SJSA1 (cell line): Measurements from ENCODE around the gene YAE1. TPM values are rescaled to one million over a fixed set of nuclear protein-coding genes. Genes with fewer than 3 reads are reported as not detected.

Experiments
- DNase-seq, 2 experiments: peaks; one replicate each; pipeline ENCODE4 v3.0.0-alpha.2; 2015 to 2020; ENCODE audit warnings: low spot score in 2 of 2, low read depth in 1 of 2
- H3K27ac ChIP-seq: fragments of 250-450 bp; sonication (Bioruptor Pico); 2 replicates; pipeline ENCODE4 v1.5.1; 2020; ENCODE audit warnings: mild to moderate bottlenecking, moderate library complexity
- H3K27me3 ChIP-seq: fragments of 250-450 bp; sonication (Bioruptor Pico); replicated peaks from 2 replicates; pipeline ENCODE4 v1.5.1; 2020; ENCODE audit warnings: mild to moderate bottlenecking, moderate library complexity
- H3K36me3 ChIP-seq: fragments of 250-450 bp; sonication (Bioruptor Pico); 2 replicates; pipeline ENCODE4 v1.5.1; 2020; ENCODE audit warnings: mild to moderate bottlenecking
- H3K4me1 ChIP-seq: fragments of 250-450 bp; sonication (Bioruptor Pico); replicated peaks from 2 replicates; pipeline ENCODE4 v1.6.1; 2021; ENCODE audit warnings: mild to moderate bottlenecking
- H3K4me3 ChIP-seq: fragments of 250-450 bp; sonication (Bioruptor Pico); 2 replicates; pipeline ENCODE4 v1.5.1; 2020; ENCODE audit warnings: mild to moderate bottlenecking
- H3K9me3 ChIP-seq: fragments of 250-450 bp; sonication (Bioruptor Pico); replicated peaks from 2 replicates; pipeline ENCODE4 v1.5.1; 2020; ENCODE audit warnings: mild to moderate bottlenecking
- total RNA-seq: library from RNA; depleted of rRNA; stranded (reverse); fragments of >200 nt; shearing (Covaris generic); gene quantifications from 2 replicates; pipeline ENCODE4 v1.2.3, GENCODE V29; 2014

YAE1 gene
- total RNA-seq, 1 experiment from 2014 or later, result 38.3 TPM

DNA sequence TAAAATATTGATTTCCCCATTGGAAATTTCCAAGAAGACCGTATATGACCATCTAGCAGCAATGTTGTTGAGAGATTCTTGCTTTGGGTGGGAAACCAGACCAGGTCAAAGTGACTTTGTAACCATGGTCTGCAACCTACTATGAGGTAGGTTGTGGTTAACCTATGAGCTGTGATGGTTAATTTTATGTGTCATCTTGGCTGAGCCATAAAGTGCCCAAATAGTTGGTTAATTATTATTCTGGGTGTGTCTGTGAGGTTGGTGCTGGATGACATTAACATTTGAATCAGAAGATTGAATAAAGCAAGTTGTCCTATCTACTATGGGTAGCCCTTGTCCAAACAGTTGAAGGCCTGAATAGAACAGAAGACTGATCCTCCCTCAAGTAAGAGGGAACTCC lies 38.9 kb downstream of the YAE1 start:
- H3K4me1 ChIP-seq, result peaks cover 53% of the 10 kb centered on the region
- DNase-seq, result no peak

DNA sequence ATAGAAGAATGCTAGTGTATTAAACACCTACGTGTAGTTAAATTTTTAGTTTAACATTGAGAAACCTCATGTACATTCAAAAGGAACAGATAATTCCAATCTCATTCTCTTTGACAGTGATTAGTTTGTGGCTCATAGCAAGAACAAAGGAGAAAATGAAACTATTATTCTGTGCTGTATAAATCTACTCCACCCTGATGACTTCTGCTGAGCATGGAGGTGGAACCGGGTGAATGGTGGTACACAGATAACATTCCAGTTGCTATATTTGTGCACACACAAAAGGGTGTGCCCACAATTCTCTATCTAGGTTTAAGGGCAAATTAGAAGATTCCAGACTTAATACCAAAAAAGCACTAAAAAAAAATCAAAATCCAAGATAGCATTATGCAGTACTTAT lies 40.1 kb downstream of the YAE1 start:
- Histone ChIP-seq H3K36me3 (no peaks in the 10 kb centered on the region), H3K4me3 (no peak overlapping the region), H3K9me3 (no peaks in the 10 kb centered on the region), H3K27me3 (no peaks in the 10 kb centered on the region), H3K27ac (no peak overlapping the region), H3K4me1 (peaks cover 46% of the 10 kb centered on the region)
- DNase-seq, result no peak

More for the DNA sequence above, 38.9 kb downstream of the YAE1 start:
- Histone ChIP-seq H3K27me3 (no peaks in the 10 kb centered on the region), H3K27ac (no peak overlapping the region), H3K9me3 (no peaks in the 10 kb centered on the region), H3K4me3 (no peak overlapping the region), H3K36me3 (no peaks in the 10 kb centered on the region)

DNA sequence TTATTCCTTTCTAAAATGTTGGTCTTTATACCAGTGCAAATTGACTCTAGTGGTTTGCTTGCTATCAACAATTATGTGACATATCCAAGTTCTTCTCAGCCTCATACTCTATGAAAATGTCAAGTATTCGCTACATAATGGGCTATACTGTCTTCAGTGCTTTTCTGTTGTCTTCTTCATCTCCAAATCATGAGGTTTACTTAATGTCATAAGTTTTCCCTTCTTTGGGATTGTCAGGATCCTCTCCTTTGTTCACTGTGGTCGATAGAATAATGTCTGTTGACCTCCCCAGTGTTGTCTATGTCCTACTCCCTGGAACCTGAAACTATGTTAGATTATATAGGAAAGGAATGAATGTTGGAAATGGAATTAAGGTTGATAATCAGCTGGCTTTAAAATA lies 40.7 kb downstream of the YAE1 start:
- no peaks in the 10 kb centered on the region for H3K27me3 ChIP-seq
- H3K4me1 ChIP-seq, result peaks cover 43% of the 10 kb centered on the region

DNA sequence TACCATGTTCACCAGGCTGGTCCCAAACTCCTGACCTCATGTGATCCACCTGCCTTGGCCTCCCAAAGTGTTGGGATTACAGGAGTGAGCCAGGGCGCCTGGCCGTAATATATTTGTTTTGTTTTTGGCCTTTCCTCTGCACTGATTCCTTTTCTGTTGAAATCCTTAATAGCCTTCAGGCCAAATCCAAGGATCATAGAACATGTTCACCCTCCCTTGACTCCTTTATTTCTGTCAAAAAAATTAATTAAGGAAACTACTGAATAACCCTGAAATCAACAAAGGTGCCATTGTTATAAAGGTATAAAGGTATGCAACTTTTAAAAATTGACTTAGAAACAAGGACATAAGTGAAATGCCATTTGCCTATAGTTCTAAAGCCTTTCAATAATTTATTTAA lies 41.7 kb downstream of the YAE1 start:
- Histone ChIP-seq H3K4me1 (peaks cover 34% of the 10 kb centered on the region), H3K27ac (no peak overlapping the region), H3K36me3 (no peaks in the 10 kb centered on the region), H3K9me3 (no peaks in the 10 kb centered on the region), H3K27me3 (no peaks in the 10 kb centered on the region), H3K4me3 (no peak overlapping the region)
- DNase-seq, result no peak

More for the DNA sequence above, 40.7 kb downstream of the YAE1 start:
- DNase-seq, result no peak
- Histone ChIP-seq H3K4me3 (no peak overlapping the region), H3K9me3 (no peaks in the 10 kb centered on the region), H3K27ac (no peak overlapping the region), H3K36me3 (no peaks in the 10 kb centered on the region)

DNA sequence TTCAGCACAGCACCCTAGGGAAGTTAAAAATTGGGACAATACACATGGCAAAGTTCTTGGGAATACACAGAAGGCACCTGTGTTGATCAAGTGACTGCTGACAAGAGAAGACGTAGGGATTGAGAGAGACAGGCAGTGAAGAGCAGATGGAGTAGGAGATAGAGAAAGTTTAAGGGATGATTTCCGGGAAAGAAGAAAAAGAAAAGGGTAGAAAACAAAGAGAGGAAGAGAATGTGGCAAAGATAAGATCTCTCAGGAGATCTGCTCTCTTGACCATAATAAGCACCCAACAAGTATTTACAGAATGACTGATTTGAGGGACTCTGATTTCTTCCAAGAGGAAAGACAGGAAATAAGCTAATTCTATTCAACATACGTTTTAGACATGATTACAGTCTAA lies 42.1 kb downstream of the YAE1 start:
- peaks cover 32% of the 10 kb centered on the region for H3K4me1 ChIP-seq
- H3K27me3 ChIP-seq, result no peaks in the 10 kb centered on the region
- H3K9me3 ChIP-seq, result no peaks in the 10 kb centered on the region
- DNase-seq, result no peak
- no peak overlapping the region for H3K4me3 ChIP-seq
- no peaks in the 10 kb centered on the region for H3K36me3 ChIP-seq
- H3K27ac ChIP-seq, result peak overlapping the region; percentile 73

DNA sequence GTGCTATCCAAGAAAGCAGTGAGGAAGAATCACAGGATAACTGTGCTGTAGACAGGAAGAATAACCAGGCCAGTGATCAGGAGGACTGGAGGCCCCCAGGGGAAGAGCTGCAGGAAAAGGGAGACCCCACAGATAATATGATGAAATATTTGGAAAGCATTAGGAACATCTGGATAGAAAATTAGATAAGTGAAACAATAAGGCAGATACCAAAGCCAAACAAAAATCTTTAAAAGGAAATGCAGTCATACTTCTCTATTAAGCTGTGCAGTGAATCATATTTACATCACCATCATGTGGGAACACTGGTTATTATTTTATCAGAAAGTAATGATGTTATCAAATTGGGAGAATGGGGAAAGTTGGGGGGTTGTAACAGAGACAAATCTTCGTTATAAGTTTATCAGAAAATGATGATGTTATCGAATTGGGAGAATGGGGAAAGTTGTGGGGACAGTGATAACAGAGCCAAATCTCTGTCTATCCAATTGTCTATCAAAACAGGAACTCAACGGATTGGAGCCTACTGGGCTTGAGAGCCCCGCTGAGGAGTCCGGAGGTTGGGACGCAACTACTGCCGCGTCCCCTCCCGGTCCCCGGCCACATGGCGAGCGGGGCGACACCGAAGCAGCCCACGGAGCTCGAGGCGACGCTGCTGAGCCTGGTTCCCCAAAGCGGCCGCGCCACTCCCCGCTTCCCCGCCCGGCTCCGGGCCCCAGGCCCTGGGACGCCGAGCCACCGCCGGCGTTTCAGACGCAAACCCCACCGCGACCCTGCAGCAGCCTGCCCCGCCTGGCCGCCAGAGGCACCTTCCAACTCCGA lies 43.1 kb downstream of the YAE1 start:
- peaks cover 32% of the 10 kb centered on the region for H3K4me1 ChIP-seq
- H3K27me3 ChIP-seq, result no peaks in the 10 kb centered on the region
- peak; percentile 42 to 59 for DNase-seq
- H3K36me3 ChIP-seq, result no peaks in the 10 kb centered on the region
- no peaks in the 10 kb centered on the region for H3K9me3 ChIP-seq
- H3K4me3 ChIP-seq, result peak overlapping the region; percentile 35
- peak overlapping the region; percentile 73 for H3K27ac ChIP-seq

DNA sequence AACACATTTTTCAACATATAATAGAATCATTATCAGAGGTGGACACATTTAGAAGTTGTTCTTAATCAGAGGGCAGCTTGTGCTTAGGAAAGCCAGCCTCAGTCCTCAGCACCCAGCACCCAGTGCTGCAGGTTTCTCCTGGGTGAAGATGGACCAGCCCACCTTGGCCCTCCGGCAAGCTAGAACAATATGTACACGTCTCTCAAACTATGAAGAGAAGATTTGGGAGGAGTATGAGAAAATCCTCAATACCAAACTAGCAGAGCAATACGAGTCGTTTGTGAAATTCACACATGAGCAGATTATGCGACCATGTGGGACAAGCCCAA lies 43.7 kb downstream of the YAE1 start:
- no peak for DNase-seq
- Histone ChIP-seq H3K4me3 (peak overlapping the region; percentile 35), H3K36me3 (no peaks in the 10 kb centered on the region), H3K4me1 (peaks cover 32% of the 10 kb centered on the region), H3K27me3 (no peaks in the 10 kb centered on the region), H3K27ac (peak overlapping the region; percentile 73), H3K9me3 (no peaks in the 10 kb centered on the region)

DNA sequence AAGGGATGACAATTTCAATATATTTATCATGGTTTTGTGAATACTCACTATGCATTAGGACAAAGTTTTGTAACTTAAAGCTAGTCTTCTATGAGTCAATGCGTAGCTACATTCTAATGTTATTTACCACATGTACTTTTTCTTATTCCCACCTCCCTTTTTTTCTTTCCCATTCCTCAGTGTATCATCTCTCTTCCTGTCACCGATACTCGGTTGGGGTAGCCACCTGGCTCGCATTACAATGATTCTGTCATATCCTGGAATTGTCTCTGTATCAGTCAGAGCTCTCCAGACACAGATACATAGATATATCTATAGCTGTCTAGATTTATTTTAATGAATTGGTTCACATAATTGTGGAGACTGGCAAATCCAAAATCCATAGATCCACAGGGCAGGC lies 47.4 kb downstream of the YAE1 start:
- H3K9me3 ChIP-seq, result no peaks in the 10 kb centered on the region
- H3K4me1 ChIP-seq, result peaks cover 29% of the 10 kb centered on the region
- H3K27me3 ChIP-seq, result no peaks in the 10 kb centered on the region
- no peak overlapping the region for H3K4me3 ChIP-seq
- H3K36me3 ChIP-seq, result no peaks in the 10 kb centered on the region
- DNase-seq, result no peak
- H3K27ac ChIP-seq, result no peak overlapping the region

DNA sequence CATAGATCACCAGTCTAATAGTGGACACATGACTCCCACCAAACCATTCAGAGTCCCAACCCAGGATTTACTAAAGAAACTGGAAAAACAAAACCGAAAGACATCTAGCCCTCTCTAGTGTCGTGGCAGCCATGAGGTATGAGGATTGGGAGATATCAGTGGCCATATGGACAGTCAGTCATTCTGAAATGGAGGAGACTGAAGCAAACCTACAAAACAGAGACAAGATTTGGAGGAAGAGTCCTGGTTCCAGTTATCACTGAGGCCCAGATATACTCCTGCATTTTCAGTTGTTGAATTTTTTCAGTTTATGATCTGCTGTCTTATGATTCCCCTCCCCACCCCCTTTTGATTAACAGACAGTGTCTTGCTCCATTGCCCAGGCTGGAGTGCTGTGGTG lies 48.1 kb downstream of the YAE1 start:
- no peak for DNase-seq
- Histone ChIP-seq H3K36me3 (no peaks in the 10 kb centered on the region), H3K4me3 (no peak overlapping the region), H3K27ac (no peak overlapping the region), H3K27me3 (no peaks in the 10 kb centered on the region), H3K4me1 (peaks cover 22% of the 10 kb centered on the region), H3K9me3 (no peaks in the 10 kb centered on the region)

DNA sequence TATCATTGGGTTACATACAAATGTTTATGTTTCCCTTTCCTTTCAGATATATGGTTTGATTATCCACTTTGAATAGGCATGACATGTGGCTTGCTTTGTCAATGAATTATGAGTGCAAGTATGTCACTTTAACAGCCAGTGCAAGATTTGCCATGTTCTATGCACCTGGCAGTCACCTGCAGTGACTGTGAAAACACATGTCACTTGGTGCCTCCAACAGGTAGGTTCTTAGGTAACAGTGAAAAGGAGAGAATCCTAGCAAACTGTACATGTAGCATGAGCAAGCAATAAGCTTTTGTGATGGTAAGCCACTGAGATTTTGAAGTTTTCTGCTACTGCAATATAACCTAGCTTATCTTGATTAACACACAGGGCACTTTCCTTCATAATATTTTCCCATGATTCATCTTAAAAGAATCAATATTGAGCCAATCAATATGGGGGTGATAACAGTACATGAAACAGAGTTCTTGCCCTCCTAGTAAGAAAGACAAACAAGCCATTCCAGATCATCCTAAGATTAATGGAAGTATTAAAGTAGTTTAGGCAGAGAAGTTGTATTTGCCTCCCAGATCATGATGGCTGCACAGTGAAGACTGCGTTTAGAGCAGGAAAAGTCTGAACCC lies 49.3 kb downstream of the YAE1 start:
- Histone ChIP-seq H3K27ac (no peak overlapping the region), H3K27me3 (no peaks in the 10 kb centered on the region), H3K4me3 (no peak overlapping the region), H3K9me3 (no peaks in the 10 kb centered on the region), H3K4me1 (peaks cover 13% of the 10 kb centered on the region), H3K36me3 (no peaks in the 10 kb centered on the region; the same call in 1 of the 2 replicates)
- DNase-seq, result no peak

DNA sequence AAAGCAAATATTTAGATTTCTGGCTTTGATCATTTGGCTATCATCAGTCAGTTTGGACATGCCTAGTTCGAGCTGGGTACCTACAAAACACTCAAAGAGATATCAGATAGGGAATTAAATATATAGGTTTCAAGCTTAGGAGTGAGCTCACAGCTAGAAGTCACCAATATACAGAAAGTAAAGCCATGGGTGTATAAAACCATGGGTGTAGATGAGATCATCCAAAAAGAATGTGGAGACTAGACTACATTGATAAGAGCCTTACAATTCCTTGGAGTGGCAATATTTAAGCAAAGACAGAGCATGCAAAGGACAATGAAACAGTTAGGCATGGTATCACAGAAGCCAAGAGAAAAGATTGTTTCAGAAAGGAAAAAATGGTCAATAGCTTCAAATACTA lies 49.9 kb downstream of the YAE1 start:
- H3K4me1 ChIP-seq, result peaks cover 19% of the 10 kb centered on the region
- H3K36me3 ChIP-seq, result no peaks in the 10 kb centered on the region; the same call in 1 of the 2 replicates
- no peaks in the 10 kb centered on the region for H3K27me3 ChIP-seq
- no peak overlapping the region for H3K27ac ChIP-seq
- H3K9me3 ChIP-seq, result no peaks in the 10 kb centered on the region
- no peak overlapping the region for H3K4me3 ChIP-seq
- no peak for DNase-seq

DNA sequence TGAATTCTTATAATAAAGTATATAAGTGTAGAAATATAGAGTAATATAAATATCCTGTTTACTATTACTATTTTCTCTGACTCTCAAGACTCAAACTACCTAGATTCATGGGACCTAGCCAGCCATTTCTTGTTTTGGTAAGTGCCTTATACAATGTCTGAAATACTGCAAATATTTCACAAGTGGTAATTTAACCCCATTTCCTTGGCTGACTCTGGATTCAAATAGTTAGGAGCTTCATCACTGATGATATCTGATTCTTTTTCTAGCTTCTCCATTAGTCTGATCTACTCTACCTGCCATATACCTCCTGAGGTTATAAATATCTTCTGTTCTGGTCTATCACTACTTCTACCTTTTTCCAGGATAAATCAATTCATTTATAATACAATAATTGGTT lies 50.8 kb downstream of the YAE1 start:
- no peaks in the 10 kb centered on the region; the same call in 1 of the 2 replicates for H3K36me3 ChIP-seq
- H3K9me3 ChIP-seq, result no peaks in the 10 kb centered on the region
- H3K27me3 ChIP-seq, result no peaks in the 10 kb centered on the region
- DNase-seq, result no peak
- H3K4me3 ChIP-seq, result no peak overlapping the region
- no peak overlapping the region for H3K27ac ChIP-seq
- H3K4me1 ChIP-seq, result peaks cover 28% of the 10 kb centered on the region

DNA sequence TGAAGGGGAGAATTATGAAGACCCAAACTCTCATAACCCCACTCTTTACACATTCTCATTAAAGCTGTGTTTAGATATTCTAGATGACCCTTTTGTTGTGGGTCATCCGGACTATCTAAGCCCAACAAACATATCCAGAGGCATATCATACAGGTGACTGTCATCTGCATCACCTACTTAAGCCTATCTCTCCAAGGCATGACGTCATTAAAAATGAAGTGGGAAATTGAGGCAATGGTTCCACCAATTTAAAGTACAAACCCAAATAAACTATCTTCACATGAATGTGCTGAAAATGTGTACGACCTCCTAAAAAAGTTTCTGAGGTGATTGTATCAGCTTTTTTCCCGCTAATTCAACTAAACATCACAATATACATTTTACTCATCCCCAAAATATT lies 52.7 kb downstream of the YAE1 start:
- H3K4me3 ChIP-seq, result no peak overlapping the region
- H3K27ac ChIP-seq, result no peak overlapping the region
- no peak for DNase-seq
- H3K36me3 ChIP-seq, result peaks cover 7% of the 10 kb centered on the region; the same call in 1 of the 2 replicates
- peaks cover 36% of the 10 kb centered on the region for H3K4me1 ChIP-seq
- no peaks in the 10 kb centered on the region for H3K27me3 ChIP-seq
- H3K9me3 ChIP-seq, result no peaks in the 10 kb centered on the region

DNA sequence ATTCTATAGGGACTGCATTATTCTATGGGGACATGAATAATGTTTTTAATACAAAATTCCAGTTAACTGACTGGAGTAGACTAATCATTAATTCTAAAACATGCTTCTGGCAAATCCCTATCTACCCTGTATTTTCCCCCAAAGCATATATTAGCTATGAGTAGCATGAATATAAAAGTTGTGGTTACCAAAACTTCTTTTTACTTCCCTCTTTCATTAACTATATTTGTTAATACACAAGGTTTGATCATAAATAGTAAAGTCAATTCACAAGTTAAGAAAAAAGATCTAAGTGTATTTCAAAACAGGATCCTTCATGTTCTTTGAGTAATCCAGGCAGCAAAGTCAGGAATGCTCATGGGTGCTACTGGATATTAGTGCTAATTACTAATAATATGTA lies 54.3 kb downstream of the YAE1 start:
- Histone ChIP-seq H3K27ac (peak overlapping the region; percentile 43), H3K9me3 (no peaks in the 10 kb centered on the region), H3K4me3 (no peak overlapping the region), H3K4me1 (peaks cover 48% of the 10 kb centered on the region), H3K27me3 (no peaks in the 10 kb centered on the region), H3K36me3 (peaks cover 8% of the 10 kb centered on the region; the same call in 1 of the 2 replicates)
- no peak for DNase-seq
